Peyer's patch (tissue), 4 donors: ENCODE data around the gene KPRP. TPM values are rescaled to one million over a fixed set of nuclear protein-coding genes. Genes with fewer than 3 reads are reported as not detected.

Experiments
- DNase-seq, 3 donors: peaks; one replicate each; pipeline ENCODE4 v3.0.0-alpha.2; 2017 to 2019
- H3K27ac ChIP-seq, 4 donors: fragments of 200-600 bp; sonication (generic); one replicate each; pipeline ENCODE4 v1.5.1; 2016 to 2019
- H3K27me3 ChIP-seq, 2 donors: fragments of 200-600 bp; sonication (generic); one replicate each; pipeline ENCODE4 v1.5.1; 2019
- H3K36me3 ChIP-seq, 3 donors: fragments of 200-600 bp; sonication (generic); one replicate each; pipeline ENCODE4 v1.5.1; 2016 to 2019
- H3K4me1 ChIP-seq, 4 donors: fragments of 200-600 bp; sonication (generic); one replicate each; pipeline ENCODE4 v1.5.1; 2016 to 2019
- H3K4me3 ChIP-seq, 4 donors: fragments of 200-600 bp; sonication (generic); 1 replicate in 3 of 4; 2 replicates in 1 of 4; pipeline ENCODE4 v1.5.1; 2016 to 2019; ENCODE audit warnings: mild to moderate bottlenecking in 1 of 4
- H3K9me3 ChIP-seq, 4 donors: fragments of 200-600 bp; sonication (generic); one replicate each; pipeline ENCODE4 v1.5.1; 2016 to 2019; ENCODE audit warnings: mild to moderate bottlenecking in 1 of 4
- CTCF ChIP-seq, 6 experiments: fragments of 450-650 bp in 4 of 6; fragments of 200-600 bp in 2 of 6; sonication (generic) in 1 of 6; IDR thresholded peaks; one replicate each; pipeline ENCODE4 v1.5.1; 2017 to 2019; ENCODE audit warnings: antibody characterized with exemption in 6 of 6, mild to moderate bottlenecking in 3 of 6, moderate library complexity in 1 of 6
- POLR2A ChIP-seq, 2 donors: fragments of 450-650 bp; IDR thresholded peaks; one replicate each; pipeline ENCODE4 v1.5.1; 2017; ENCODE audit warnings: antibody characterized with exemption in 2 of 2, mild to moderate bottlenecking in 2 of 2, moderate library complexity in 2 of 2
- total RNA-seq, 4 donors: library from RNA; depleted of rRNA; stranded (reverse); fragments of >200 nt; gene quantifications; one replicate each; pipeline ENCODE4 v1.1.0, GENCODE V29; 2016

KPRP gene
- total RNA-seq, 4 donors from 2014 or later: not detected

- Histone ChIP-seq H3K27ac (no peak overlapping the region), H3K4me3 (no peak overlapping the region), H3K4me1 (no peaks in the 10 kb centered on the region), H3K27me3 (no peaks in the 10 kb centered on the region), H3K36me3 (no peaks in the 10 kb centered on the region), H3K9me3 (no peaks in the 10 kb centered on the region)
- TF ChIP-seq POLR2A (IDR thresholded peaks at IDR 0.05): no peak
- DNase-seq: no peak
These were observed 811 bp downstream of the KPRP start for GRCh38 chr1:152758636-152759035.

- no peak overlapping the region for H3K4me3 ChIP-seq
- no peak for DNase-seq
These were observed 1.8 kb downstream of the KPRP start for GRCh38 chr1:152759453-152760173.

GRCh38 chr1:152760551-152761190, 2.8 kb downstream of the KPRP start:
- no peaks in the 10 kb centered on the region for H3K4me1 ChIP-seq
- no peaks in the 10 kb centered on the region for H3K27me3 ChIP-seq
- H3K4me3 ChIP-seq: no peak overlapping the region
- H3K27ac ChIP-seq: no peak overlapping the region
- DNase-seq: no peak
- no peaks in the 10 kb centered on the region for H3K36me3 ChIP-seq
- TF ChIP-seq CTCF (IDR thresholded peaks at IDR 0.05): no peak
- TF ChIP-seq POLR2A (IDR thresholded peaks at IDR 0.05): no peak
- H3K9me3 ChIP-seq: no peaks in the 10 kb centered on the region

More at GRCh38 chr1:152759453-152760173, 1.8 kb downstream of the KPRP start:
- H3K4me1 ChIP-seq: no peaks in the 10 kb centered on the region
- TF ChIP-seq CTCF (IDR thresholded peaks at IDR 0.05): no peak
- TF ChIP-seq POLR2A (IDR thresholded peaks at IDR 0.05): no peak
- no peaks in the 10 kb centered on the region for H3K9me3 ChIP-seq
- H3K27ac ChIP-seq: no peak overlapping the region
- H3K27me3 ChIP-seq: no peaks in the 10 kb centered on the region
- no peaks in the 10 kb centered on the region for H3K36me3 ChIP-seq

- H3K36me3 ChIP-seq: no peaks in the 10 kb centered on the region
- no peaks in the 10 kb centered on the region for H3K4me1 ChIP-seq
- no peak overlapping the region for H3K4me3 ChIP-seq
- TF ChIP-seq POLR2A (IDR thresholded peaks at IDR 0.05): no peak
- no peak for DNase-seq
- no peak overlapping the region for H3K27ac ChIP-seq
- no peaks in the 10 kb centered on the region for H3K9me3 ChIP-seq
- no peaks in the 10 kb centered on the region for H3K27me3 ChIP-seq
These were observed 3.9 kb downstream of the KPRP start for GRCh38 chr1:152761609-152762213.

GRCh38 chr1:152768847-152769533, 11.2 kb downstream of the KPRP start:
- Histone ChIP-seq H3K27me3 (no peaks in the 10 kb centered on the region), H3K4me3 (no peak overlapping the region), H3K27ac (no peak overlapping the region), H3K36me3 (no peaks in the 10 kb centered on the region), H3K4me1 (no peaks in the 10 kb centered on the region), H3K9me3 (no peaks in the 10 kb centered on the region)
- no peak for TF ChIP-seq CTCF (IDR thresholded peaks at IDR 0.05)
- DNase-seq: no peak

- Histone ChIP-seq H3K9me3 (no peaks in the 10 kb centered on the region), H3K36me3 (no peaks in the 10 kb centered on the region), H3K27me3 (no peaks in the 10 kb centered on the region), H3K4me3 (no peak overlapping the region), H3K27ac (no peak overlapping the region), H3K4me1 (no peaks in the 10 kb centered on the region)
- no peak for TF ChIP-seq POLR2A (IDR thresholded peaks at IDR 0.05)
- no peak for DNase-seq
These were observed 12.6 kb downstream of the KPRP start for GRCh38 chr1:152770411-152770810.

GRCh38 chr1:152774875-152775274, 17.1 kb downstream of the KPRP start, which contains the start of gene LCE1F:
Gene LCE1F, plus strand, starts transcription at chr1:152775140. Its CDS starts 1,232 bp downstream, at chr1:152776372.
- H3K9me3 ChIP-seq: no peaks in the 10 kb centered on the region

More at GRCh38 chr1:152774875-152775274, 17.1 kb downstream of the KPRP start, which contains the start of gene LCE1F:
- H3K27ac ChIP-seq: no peak within 1 kb of the TSS
- H3K36me3 ChIP-seq: no peaks in the 10 kb centered on the region
- TF ChIP-seq CTCF (IDR thresholded peaks at IDR 0.05) (no peak), POLR2A (IDR thresholded peaks at IDR 0.05) (no peak)
- no peaks in the 10 kb centered on the region for H3K27me3 ChIP-seq
- no peak within 1 kb of the TSS for H3K4me3 ChIP-seq
- no peak for DNase-seq
- no peaks in the 10 kb centered on the region for H3K4me1 ChIP-seq
